Measurements from ENCODE around the gene SLC9A8. TPM values are rescaled to one million over a fixed set of nuclear protein-coding genes. Genes with fewer than 3 reads are reported as not detected.

The SLC9A8 gene
- polyA plus RNA-seq, 2 of the 4 experiments (the other 2 are of a cell fraction): 5.0 to 7.9 TPM

GRCh38 chr20:49915380-49916145, 102.9 kb downstream of the SLC9A8 start, which contains the start of gene SPATA2 (continued):
- TF ChIP-seq ZSCAN20 (CRISPR knock-in tag; IDR thresholded peaks at IDR 0.05): no peak
- TF ChIP-seq USF2 (IDR thresholded peaks at IDR 0.05): no peak
- no peak for TF ChIP-seq ZNF302 (CRISPR knock-in tag; IDR thresholded peaks at IDR 0.05)
- TF ChIP-seq SREBF2 (IDR thresholded peaks at IDR 0.05): no peak
- TF ChIP-seq EHF (CRISPR knock-in tag; IDR thresholded peaks at IDR 0.05): no peak
- 0 out of 4 replicates have a peak, but pooled peaks of 1 of the 2 experiments have one; percentile 3 for TF ChIP-seq CEBPB (IDR thresholded peaks at IDR 0.05)
- no peak for TF ChIP-seq NPAS2 (CRISPR knock-in tag; IDR thresholded peaks at IDR 0.05; ENCODE audit: borderline replicate concordance)
- 0 out of 3 replicates have a peak, but pooled peaks have one; percentile 48 for TF ChIP-seq BCL3 (IDR thresholded peaks at IDR 0.05)
- peak; percentile 61; the same call in 1 of the 2 replicates for TF ChIP-seq MAX (IDR thresholded peaks at IDR 0.05)
- no peak for TF ChIP-seq EP300 (IDR thresholded peaks at IDR 0.05)
- no peak for TF ChIP-seq HOXB13 (CRISPR knock-in tag; IDR thresholded peaks at IDR 0.05; ENCODE audit: low read depth)
- no peak for TF ChIP-seq FOSB (CRISPR knock-in tag; IDR thresholded peaks at IDR 0.05)
- TF ChIP-seq MAFK (IDR thresholded peaks at IDR 0.05; ENCODE audit: partially characterized antibody): peak; percentile 85
- TF ChIP-seq SMC3 (IDR thresholded peaks at IDR 0.05): no peak
- TF ChIP-seq RNF2 (IDR thresholded peaks at IDR 0.05; ENCODE audit: borderline replicate concordance, low read depth): no peak
- TF ChIP-seq ELK1 (IDR thresholded peaks at IDR 0.05; ENCODE audit: low read depth, low read length): no peak
- TF ChIP-seq JUNB (IDR thresholded peaks at IDR 0.05): no peak
- TF ChIP-seq RAD21 (conservative IDR thresholded peaks at IDR 0.05 in 1 of 2, IDR thresholded peaks at IDR 0.05 in 1 of 2): no peak
- no peak for TF ChIP-seq NR3C1 (IDR thresholded peaks at IDR 0.05)
- no peak for TF ChIP-seq GATA3 (IDR thresholded peaks at IDR 0.05; ENCODE audit: borderline replicate concordance)
- TF ChIP-seq NFE2L2 (conservative IDR thresholded peaks at IDR 0.05; ENCODE audit: low read length): no peak
- TF ChIP-seq HDAC2 (IDR thresholded peaks at IDR 0.05): no peak; the same call in 1 of the 2 replicates
- peak; percentile 90 for TF ChIP-seq ZFP36 (IDR thresholded peaks at IDR 0.05; ENCODE audit: borderline replicate concordance, partially characterized antibody)
- TF ChIP-seq REST (IDR thresholded peaks at IDR 0.05): peak; percentile 54; the same call in 1 of the 2 replicates
- TF ChIP-seq PHF8 (IDR thresholded peaks at IDR 0.05; ENCODE audit: borderline replicate concordance, low read depth): peak; percentile 37
- 0 out of 2 replicates have a peak, but pooled peaks have one; percentile 62 for TF ChIP-seq HEYL (CRISPR knock-in tag; IDR thresholded peaks at IDR 0.05)
- TF ChIP-seq FOXS1 (CRISPR knock-in tag; IDR thresholded peaks at IDR 0.05): no peak
- no peak for TF ChIP-seq HES2 (IDR thresholded peaks at IDR 0.05)
- TF ChIP-seq CHD4 (IDR thresholded peaks at IDR 0.05; ENCODE audit: borderline replicate concordance): peak; percentile 96
- TF ChIP-seq CHD2 (IDR thresholded peaks at IDR 0.05; ENCODE audit: low read length, partially characterized antibody): peak; percentile 70
- no peak for TF ChIP-seq FOSL2 (IDR thresholded peaks at IDR 0.05)
- TF ChIP-seq FOSL2 (CRISPR knock-in tag; IDR thresholded peaks at IDR 0.05): no peak
- TF ChIP-seq POLR2AphosphoS2 (conservative IDR thresholded peaks at IDR 0.05; ENCODE audit: low read length): no peak
- TF ChIP-seq RCOR1 (IDR thresholded peaks at IDR 0.05; ENCODE audit: low read depth, low read length): no peak
